ENCODE results near the gene TSPYL6.

TSPYL6 gene

DNA sequence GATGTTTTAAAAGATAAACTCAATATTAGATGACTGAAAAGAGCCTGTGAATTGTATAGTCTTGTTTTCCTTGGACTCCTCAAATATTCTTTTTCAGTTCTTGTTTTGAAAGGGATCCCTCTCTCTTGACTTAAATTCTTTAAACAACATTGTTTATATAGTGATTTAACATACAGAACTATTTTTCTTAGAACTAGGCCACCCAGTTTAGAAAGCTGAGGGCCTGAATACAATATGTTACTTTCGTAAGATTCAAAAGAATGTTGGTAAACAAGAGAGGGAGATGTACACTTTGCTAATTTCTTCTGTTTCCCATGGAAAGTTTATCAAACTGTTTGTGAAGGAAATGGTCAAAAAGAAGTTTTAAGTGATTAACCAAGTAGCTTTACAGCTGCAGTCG is 5.5 kb upstream of the TSPYL6 start:
- H2AFZ ChIP-seq (ENCODE audit: low read depth): no peak overlapping the region
- no peak overlapping the region for H3K9ac ChIP-seq
- H3K27me3 ChIP-seq (ENCODE audit: insufficient read depth, low read depth): no peaks in the 10 kb centered on the region
- no peak overlapping the region for H3K4me3 ChIP-seq (IDR thresholded peaks at IDR 0.05; ENCODE audit: insufficient read depth, low read depth, low read length)
- H3K4me1 ChIP-seq (ENCODE audit: low read depth, poor library complexity, severe bottlenecking): no peaks in the 10 kb centered on the region
- H3K79me2 ChIP-seq (ENCODE audit: insufficient read depth, low read depth): no peaks in the 10 kb centered on the region
- no peaks in the 10 kb centered on the region for H4K20me1 ChIP-seq (ENCODE audit: insufficient read depth)
- no peaks in the 10 kb centered on the region for H3K36me3 ChIP-seq (ENCODE audit: insufficient read depth)
- H3K27ac ChIP-seq: no peak overlapping the region
- TF ChIP-seq, protein P1, sequence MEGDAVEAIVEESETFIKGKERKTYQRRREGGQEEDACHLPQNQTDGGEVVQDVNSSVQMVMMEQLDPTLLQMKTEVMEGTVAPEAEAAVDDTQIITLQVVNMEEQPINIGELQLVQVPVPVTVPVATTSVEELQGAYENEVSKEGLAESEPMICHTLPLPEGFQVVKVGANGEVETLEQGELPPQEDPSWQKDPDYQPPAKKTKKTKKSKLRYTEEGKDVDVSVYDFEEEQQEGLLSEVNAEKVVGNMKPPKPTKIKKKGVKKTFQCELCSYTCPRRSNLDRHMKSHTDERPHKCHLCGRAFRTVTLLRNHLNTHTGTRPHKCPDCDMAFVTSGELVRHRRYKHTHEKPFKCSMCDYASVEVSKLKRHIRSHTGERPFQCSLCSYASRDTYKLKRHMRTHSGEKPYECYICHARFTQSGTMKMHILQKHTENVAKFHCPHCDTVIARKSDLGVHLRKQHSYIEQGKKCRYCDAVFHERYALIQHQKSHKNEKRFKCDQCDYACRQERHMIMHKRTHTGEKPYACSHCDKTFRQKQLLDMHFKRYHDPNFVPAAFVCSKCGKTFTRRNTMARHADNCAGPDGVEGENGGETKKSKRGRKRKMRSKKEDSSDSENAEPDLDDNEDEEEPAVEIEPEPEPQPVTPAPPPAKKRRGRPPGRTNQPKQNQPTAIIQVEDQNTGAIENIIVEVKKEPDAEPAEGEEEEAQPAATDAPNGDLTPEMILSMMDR (conservative IDR thresholded peaks at IDR 0.05; ENCODE audit: low read depth, low read length): no peak
- no peak overlapping the region for H3K4me2 ChIP-seq

DNA sequence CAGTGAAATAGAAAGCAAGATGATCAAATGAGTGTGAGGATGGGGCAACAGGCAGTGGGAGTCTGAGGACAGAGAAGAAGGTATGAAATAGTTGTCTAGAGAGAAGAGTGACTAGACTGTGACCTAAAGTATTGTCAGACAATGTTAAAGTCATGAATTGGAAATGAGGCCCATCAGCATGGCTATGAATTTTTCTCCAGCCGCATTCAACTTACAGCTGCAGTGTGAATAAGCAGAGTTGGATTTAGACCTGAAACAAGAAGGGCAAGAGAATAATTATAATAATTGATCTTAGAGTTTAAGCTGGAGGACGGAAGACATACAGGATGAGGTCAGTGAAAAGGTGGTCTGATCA is 4.2 kb upstream of the TSPYL6 start:
- Histone ChIP-seq H3K27me3 (ENCODE audit: insufficient read depth, low read depth) (no peaks in the 10 kb centered on the region), H3K4me1 (ENCODE audit: low read depth, poor library complexity, severe bottlenecking) (no peaks in the 10 kb centered on the region), H3K4me3 (IDR thresholded peaks at IDR 0.05; ENCODE audit: insufficient read depth, low read depth, low read length) (no peak overlapping the region), H2AFZ (ENCODE audit: low read depth) (no peak overlapping the region), H3K36me3 (ENCODE audit: insufficient read depth) (no peaks in the 10 kb centered on the region), H3K9ac (no peak overlapping the region), H3K4me2 (no peak overlapping the region), H3K79me2 (ENCODE audit: insufficient read depth, low read depth) (no peaks in the 10 kb centered on the region), H4K20me1 (ENCODE audit: insufficient read depth) (no peaks in the 10 kb centered on the region), H3K27ac (no peak overlapping the region)
- TF ChIP-seq, protein P1 (conservative IDR thresholded peaks at IDR 0.05; ENCODE audit: low read depth, low read length): no peak

DNA sequence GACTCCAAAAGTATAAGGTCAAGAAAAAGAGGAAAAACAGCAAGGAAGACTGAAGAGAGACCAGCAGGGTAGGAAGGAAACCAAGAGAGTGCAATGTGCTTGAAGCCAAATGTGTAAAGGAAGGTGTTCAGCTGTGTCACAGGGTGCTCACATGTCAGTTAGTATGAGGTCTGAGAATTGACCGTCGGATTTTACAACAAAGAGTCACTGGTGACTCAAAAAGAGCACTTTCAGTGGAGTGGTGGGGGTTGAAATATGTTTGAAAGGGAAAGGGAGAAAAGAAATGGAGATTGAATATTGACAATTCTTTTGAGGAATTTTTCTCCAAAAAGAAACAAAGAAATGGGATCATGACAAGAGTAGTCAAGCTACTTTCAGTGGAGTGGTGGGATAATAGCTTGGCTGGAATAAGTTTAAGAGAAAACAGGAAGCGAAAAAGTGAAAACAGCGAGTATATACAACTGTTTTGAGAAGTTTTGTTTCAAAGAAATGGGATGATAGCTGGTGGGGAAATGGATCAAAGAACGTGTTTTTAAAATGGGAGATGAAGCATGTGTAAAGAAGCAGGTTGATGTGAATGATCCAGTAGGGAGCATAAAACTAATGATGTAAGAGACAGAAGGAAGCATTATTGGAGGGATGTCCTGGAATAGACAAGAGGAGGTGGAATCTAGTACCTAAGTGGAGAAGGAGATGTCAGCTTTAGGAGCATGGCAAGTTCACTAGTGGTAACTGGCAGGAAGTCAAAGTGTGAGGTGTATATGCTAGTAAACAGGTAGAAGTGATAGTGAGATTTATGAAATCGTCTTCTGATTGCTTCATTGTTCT is 3.6 kb upstream of the TSPYL6 start:
- no peaks in the 10 kb centered on the region for H3K36me3 ChIP-seq (ENCODE audit: insufficient read depth)

DNA sequence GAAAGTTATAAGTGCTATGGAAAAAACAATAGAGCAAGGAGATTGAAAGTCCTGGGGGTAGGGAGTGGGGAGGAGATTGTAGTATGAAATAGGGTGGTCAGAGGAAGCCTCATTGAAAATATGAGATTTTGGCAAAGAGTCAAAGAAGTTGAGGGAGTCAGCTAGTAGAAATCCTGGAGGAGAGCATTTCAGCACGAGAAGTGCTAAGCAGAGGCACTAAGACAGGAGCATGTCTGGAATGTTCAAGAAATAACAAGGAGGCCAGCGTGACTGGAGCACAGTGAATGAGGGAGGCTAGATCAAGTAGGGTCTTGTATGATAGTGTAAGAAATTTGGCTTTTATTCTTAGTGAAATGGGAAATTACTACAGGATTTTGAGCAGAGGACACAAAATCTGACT is 2.1 kb upstream of the TSPYL6 start:
- Histone ChIP-seq H3K36me3 (ENCODE audit: insufficient read depth) (no peaks in the 10 kb centered on the region), H3K79me2 (ENCODE audit: insufficient read depth, low read depth) (no peaks in the 10 kb centered on the region), H2AFZ (ENCODE audit: low read depth) (no peak overlapping the region), H4K20me1 (ENCODE audit: insufficient read depth) (no peaks in the 10 kb centered on the region), H3K27ac (no peak overlapping the region), H3K4me2 (no peak overlapping the region), H3K27me3 (ENCODE audit: insufficient read depth, low read depth) (no peaks in the 10 kb centered on the region), H3K4me3 (IDR thresholded peaks at IDR 0.05; ENCODE audit: insufficient read depth, low read depth, low read length) (no peak overlapping the region), H3K4me1 (ENCODE audit: low read depth, poor library complexity, severe bottlenecking) (no peaks in the 10 kb centered on the region), H3K9ac (no peak overlapping the region)
- TF ChIP-seq, protein P1 (conservative IDR thresholded peaks at IDR 0.05; ENCODE audit: low read depth, low read length): no peak

More for the DNA sequence above, 3.6 kb upstream of the TSPYL6 start:
- TF ChIP-seq, protein P1 (conservative IDR thresholded peaks at IDR 0.05; ENCODE audit: low read depth, low read length): no peak
- H4K20me1 ChIP-seq (ENCODE audit: insufficient read depth): no peaks in the 10 kb centered on the region
- no peak overlapping the region for H3K4me2 ChIP-seq
- H3K79me2 ChIP-seq (ENCODE audit: insufficient read depth, low read depth): no peaks in the 10 kb centered on the region
- no peak overlapping the region for H3K9ac ChIP-seq
- no peaks in the 10 kb centered on the region for H3K4me1 ChIP-seq (ENCODE audit: low read depth, poor library complexity, severe bottlenecking)
- no peaks in the 10 kb centered on the region for H3K27me3 ChIP-seq (ENCODE audit: insufficient read depth, low read depth)
- no peak overlapping the region for H3K27ac ChIP-seq
- no peak overlapping the region for H3K4me3 ChIP-seq (IDR thresholded peaks at IDR 0.05; ENCODE audit: insufficient read depth, low read depth, low read length)
- H2AFZ ChIP-seq (ENCODE audit: low read depth): no peak overlapping the region

Data from KMS-11 (cell line).